GM12875 (cell line): ENCODE results near the gene ZDHHC7.

Source experiments
- H3K4me3 ChIP-seq: one replicate; pipeline ENCODE4 v1.5.1; 2011; ENCODE audit warnings: low read depth, low read length, control low read depth
- CTCF ChIP-seq: IDR thresholded peaks from 2 replicates; pipeline ENCODE4 v1.5.1; 2011; ENCODE audit warnings: low read depth, mild to moderate bottlenecking, control low read depth, inconsistent platforms, low read length, moderate library complexity, borderline replicate concordance; ENCODE audit not compliant: insufficient read depth

The ZDHHC7 gene

DNA sequence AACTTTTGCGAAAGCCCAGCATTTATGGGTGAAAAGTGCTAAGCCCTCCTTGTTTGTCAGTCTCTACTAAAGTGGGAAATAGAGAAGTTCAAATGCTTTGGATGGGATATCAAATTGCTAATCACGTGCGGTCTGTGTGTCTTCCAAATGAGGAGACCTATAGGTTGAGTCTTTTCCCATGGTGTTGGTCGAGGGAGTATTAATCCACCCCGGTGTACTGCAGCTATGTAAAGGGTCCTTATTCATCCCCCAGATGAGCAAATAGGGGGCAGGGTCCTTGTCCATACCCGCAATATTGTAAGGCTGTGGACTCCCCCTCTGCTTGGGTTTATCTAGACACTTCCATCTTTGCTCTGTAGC, 30.8 kb upstream of the ZDHHC7 start:
- no peak for TF ChIP-seq CTCF
- H3K4me3 ChIP-seq: no peak overlapping the region

GRCh38 chr16:85041219-85042166, 30.2 kb upstream of the ZDHHC7 start:
- H3K4me3 ChIP-seq: no peak overlapping the region
- no peak for TF ChIP-seq CTCF

DNA sequence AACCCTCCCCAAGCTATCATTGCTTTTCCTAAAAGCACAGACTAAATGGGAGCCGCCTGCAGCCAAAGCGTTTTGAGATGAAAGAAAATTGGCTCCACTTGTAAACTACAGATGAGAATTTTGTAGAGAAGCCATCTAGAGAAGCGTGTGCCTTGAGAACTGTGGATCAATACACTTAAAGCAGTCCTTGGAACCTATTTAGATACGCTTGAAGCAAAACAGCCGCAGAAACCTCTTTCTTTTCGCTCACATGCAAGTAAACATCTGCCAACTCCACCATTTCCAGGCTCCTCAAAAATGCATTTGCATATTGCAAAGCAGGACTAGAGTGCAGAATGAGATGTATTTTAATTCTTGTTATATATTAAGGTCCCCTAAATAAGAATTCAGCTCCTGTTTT, 29.4 kb upstream of the ZDHHC7 start:
- H3K4me3 ChIP-seq: no peak overlapping the region
- TF ChIP-seq CTCF: no peak

DNA sequence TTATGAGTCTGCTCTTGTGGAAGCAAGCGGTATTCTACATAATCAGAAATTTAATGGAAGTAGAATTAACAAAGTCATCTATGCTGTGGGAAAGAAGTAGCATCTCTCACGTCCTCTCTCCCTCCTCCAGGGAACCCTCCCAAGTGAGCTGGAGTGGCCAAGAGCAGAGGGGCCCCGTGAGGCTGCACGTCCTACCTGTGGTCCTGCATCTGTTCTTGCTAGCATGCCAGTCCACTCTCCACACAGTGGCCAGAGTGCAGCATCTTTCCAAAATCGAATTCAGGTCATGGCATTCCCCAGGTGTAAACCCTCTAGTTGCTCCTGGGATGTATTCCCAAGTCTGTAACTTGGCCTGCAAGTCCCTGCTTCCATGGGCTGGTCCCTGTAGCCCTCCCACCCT, 26.4 kb upstream of the ZDHHC7 start:
- TF ChIP-seq CTCF: no peak
- no peak overlapping the region for H3K4me3 ChIP-seq

- H3K4me3 ChIP-seq: no peak overlapping the region
- no peak for TF ChIP-seq CTCF
Measured at GRCh38 chr16:85037050-85037410, 25.7 kb upstream of the ZDHHC7 start.

- TF ChIP-seq CTCF: no peak
Measured at GRCh38 chr16:85036236-85037049, 25.1 kb upstream of the ZDHHC7 start.

More at GRCh38 chr16:85036236-85037049, 25.1 kb upstream of the ZDHHC7 start:
- no peak overlapping the region for H3K4me3 ChIP-seq
